HG02642 (cell line): ENCODE measurements around the gene RIIAD1.
"Not testable (repeated sequence)": the region's sequence is repeated elsewhere in the genome, so short reads cannot be mapped to it uniquely, and the experiment has no call there.

Experiments used
- ATAC-seq: cut with Tn5 transposase; IDR thresholded peaks from one replicate; pipeline ENCODE4 v1.9.1; 2021; ENCODE audit warnings: mild to moderate bottlenecking; ENCODE audit not compliant: unreplicated experiment, poor library complexity

Gene RIIAD1

GRCh38 chr1:151729157-151729965 is 8.0 kb downstream of the RIIAD1 start:
- no peak for ATAC-seq

- no peak for ATAC-seq
Observed at GRCh38 chr1:151729966-151730291, 8.6 kb downstream of the RIIAD1 start.

GRCh38 chr1:151733126-151733525 is 11.8 kb downstream of the RIIAD1 start:
- ATAC-seq, result no peak

- ATAC-seq, result not testable (repeated sequence)
Observed at GRCh38 chr1:151733995-151734394, 12.7 kb downstream of the RIIAD1 start.

GRCh38 chr1:151737026-151737425 is 15.7 kb downstream of the RIIAD1 start:
- no peak for ATAC-seq

- no peak for ATAC-seq
Observed at GRCh38 chr1:151737479-151737878, 16.2 kb downstream of the RIIAD1 start.

- no peak for ATAC-seq
Observed at GRCh38 chr1:151739590-151740355, 18.5 kb downstream of the RIIAD1 start.

- no peak for ATAC-seq
Observed at GRCh38 chr1:151741516-151741915, 20.2 kb downstream of the RIIAD1 start.

GRCh38 chr1:151756291-151756690 is 35.0 kb downstream of the RIIAD1 start:
- no peak for ATAC-seq

- no peak for ATAC-seq
Observed at GRCh38 chr1:151759241-151759640, 37.9 kb downstream of the RIIAD1 start.

GRCh38 chr1:151760597-151761385 is 39.5 kb downstream of the RIIAD1 start:
- no peak for ATAC-seq

- peak; percentile 97 for ATAC-seq
Observed at GRCh38 chr1:151762941-151763921, 41.9 kb downstream of the RIIAD1 start, which contains the start of gene MRPL9. TSS of gene MRPL9 (minus strand) at chr1:151763496. CDS start at chr1:151763479, 17 bp downstream.

GRCh38 chr1:151763990-151764389 is 42.7 kb downstream of the RIIAD1 start:
- peak; percentile 12 for ATAC-seq

GRCh38 chr1:151768351-151769066 is 47.2 kb downstream of the RIIAD1 start:
- ATAC-seq, result not testable (repeated sequence)

- ATAC-seq, result not testable (repeated sequence)
Observed at GRCh38 chr1:151769270-151769669, 47.9 kb downstream of the RIIAD1 start.

GRCh38 chr1:151773702-151774101 is 52.4 kb downstream of the RIIAD1 start:
- no peak for ATAC-seq

- ATAC-seq, result no peak
Observed at GRCh38 chr1:151774256-151774922, 53.1 kb downstream of the RIIAD1 start.

GRCh38 chr1:151775894-151776664 is 54.8 kb downstream of the RIIAD1 start:
- ATAC-seq, result no peak
